Ishikawa (cell line): ENCODE results near the gene ADIG.

Experiments used
- CEBPB ChIP-seq: IDR thresholded peaks from 2 replicates; pipeline ENCODE4 v1.6.1; 2012
- CREB1 ChIP-seq: IDR thresholded peaks from 2 replicates; pipeline ENCODE4 v1.6.1; 2012; ENCODE audit warnings: low read depth
- MAX ChIP-seq: IDR thresholded peaks from 2 replicates; pipeline ENCODE4 v1.6.1; 2012
- REST ChIP-seq: IDR thresholded peaks from 2 replicates; pipeline ENCODE4 v1.6.1; 2012; ENCODE audit warnings: low read depth, mild to moderate bottlenecking
- TAF1 ChIP-seq: IDR thresholded peaks from 2 replicates; pipeline ENCODE4 v1.6.1; 2012; ENCODE audit warnings: low read depth, mild to moderate bottlenecking
- YY1 ChIP-seq: IDR thresholded peaks from 2 replicates; pipeline ENCODE4 v1.6.1; 2012; ENCODE audit warnings: low read depth

GRCh38 chr20:38564680-38565079, 16.3 kb upstream of the ADIG start:
- TF ChIP-seq TAF1 (no peak), YY1 (no peak), CREB1 (no peak), REST (no peak), CEBPB (no peak), MAX (no peak)
